GM19099 (cell line): ENCODE results near the gene COL15A1.

ENCODE experiments used
- POLR2A ChIP-seq: IDR thresholded peaks from 3 replicates; pipeline ENCODE4 v1.6.1; 2011; ENCODE audit warnings: low read depth; ENCODE audit not compliant: insufficient read length; ENCODE audit errors: extremely low read depth

Gene COL15A1

DNA sequence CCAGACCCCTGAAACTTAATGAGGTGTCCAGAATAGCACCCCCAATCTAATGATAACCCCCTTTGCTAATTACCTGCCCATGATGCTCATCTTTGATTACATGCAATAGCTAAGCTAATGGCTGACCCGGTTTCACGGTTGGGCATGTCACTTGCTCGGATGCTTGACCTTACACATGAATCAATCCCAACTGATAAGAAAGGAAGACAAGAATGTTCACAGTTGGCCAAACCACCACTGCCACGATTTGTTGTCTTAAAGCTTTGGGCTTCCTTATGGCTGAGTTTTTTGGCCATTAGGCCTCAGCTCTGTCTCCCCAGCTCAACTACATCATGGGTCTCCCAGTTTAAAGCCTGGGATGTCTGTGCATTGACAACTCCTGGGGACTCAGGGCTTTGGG, 108.1 kb downstream of the COL15A1 start:
- TF ChIP-seq POLR2A: no peak

DNA sequence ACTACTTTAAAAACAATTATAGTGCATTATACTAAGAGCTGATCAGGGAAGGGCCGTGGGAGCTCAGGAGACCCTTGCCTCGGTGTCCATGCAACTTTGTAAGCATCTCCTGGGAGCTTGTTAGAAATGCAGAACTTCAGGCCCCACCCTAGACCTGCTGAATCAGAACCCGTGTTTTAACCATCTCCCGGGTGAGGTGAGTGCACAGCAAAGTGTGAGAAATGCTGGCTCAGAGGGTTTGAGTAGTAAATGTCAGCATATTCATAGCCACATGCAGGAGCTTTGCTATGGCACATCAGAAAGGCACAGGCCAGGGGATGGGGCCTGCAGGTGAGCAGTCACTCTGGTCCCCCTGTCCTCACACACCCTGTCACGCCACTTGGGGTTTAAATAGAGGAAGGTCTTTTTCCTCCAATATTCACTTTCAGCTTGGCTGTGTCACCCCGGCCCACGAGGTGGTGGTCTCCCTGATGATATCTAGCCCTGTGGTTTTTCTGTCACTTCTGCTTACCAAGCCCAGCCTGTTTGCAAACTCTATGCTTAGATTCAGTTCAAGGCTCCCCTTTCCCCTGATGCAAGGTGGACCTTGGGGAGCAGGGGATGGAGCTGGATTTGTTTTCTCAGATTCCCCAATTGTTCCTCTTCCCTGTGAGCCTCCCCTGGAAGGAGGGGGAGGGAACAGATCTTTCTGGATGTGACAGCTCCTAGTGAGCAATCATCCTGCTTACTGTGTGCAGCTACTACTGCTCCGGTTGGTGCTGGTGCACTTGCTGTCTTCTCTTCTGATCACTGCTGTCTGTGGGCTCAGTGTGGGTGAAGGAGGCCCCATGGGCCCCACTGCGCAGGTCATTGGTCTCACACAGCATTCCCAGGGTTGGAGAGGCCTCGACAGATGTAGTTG, 109.4 kb downstream of the COL15A1 start:
- no peak for TF ChIP-seq POLR2A

DNA sequence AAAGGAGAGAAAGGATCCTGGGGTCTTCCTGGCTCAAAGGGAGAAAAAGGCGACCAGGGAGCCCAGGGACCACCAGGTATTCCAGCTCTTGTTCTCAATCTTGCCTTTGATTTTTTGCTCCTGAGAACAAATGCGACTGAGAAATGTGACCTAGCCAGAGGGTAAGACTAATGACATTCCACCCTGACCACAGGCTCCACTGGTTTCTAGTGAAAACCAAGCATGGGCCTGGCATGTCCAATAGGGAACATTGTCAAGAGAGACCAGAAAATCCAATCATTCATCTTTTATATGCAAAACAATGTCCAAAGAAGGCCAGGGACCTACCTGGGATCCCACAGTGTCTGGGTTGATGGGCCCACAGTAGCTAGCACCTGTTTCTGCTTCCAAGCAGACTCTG, 110.9 kb downstream of the COL15A1 start:
- TF ChIP-seq POLR2A: no peak

DNA sequence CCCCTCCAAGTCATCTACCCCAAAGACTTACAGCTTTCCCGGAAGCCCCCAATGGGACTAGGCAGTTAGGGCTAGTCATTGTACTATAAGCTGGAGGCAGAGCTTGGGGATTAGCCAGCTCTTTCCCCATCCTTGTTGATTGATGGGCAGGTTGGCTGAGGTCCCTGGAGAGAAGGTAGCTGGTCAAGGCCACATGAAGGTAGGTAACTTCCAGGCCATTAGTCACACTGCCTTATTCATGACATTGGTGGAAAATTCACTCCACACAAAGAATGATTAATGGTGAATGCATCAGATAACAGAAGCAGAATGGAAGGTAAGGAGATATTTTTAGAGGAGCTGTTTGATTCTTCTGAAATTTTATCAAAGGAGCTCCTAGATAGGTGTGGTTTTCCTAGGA, 111.7 kb downstream of the COL15A1 start:
- no peak for TF ChIP-seq POLR2A

DNA sequence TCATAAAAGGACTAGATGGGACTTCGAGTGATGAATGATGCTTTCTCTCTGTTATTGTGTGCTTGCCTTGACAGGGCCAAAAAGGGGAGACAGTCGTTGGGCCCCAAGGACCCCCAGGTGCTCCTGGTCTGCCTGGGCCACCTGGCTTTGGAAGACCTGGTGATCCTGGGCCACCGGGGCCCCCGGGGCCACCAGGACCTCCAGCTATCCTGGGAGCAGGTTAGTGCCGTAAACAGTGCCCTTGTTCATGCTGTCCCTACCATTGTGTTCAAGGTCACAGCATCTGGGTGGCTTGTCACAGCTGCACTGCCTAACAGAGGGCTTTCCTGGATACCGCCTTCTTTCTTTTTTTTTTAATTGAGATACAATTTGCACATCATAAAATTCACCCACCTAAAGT, 112.5 kb downstream of the COL15A1 start:
- no peak for TF ChIP-seq POLR2A

DNA sequence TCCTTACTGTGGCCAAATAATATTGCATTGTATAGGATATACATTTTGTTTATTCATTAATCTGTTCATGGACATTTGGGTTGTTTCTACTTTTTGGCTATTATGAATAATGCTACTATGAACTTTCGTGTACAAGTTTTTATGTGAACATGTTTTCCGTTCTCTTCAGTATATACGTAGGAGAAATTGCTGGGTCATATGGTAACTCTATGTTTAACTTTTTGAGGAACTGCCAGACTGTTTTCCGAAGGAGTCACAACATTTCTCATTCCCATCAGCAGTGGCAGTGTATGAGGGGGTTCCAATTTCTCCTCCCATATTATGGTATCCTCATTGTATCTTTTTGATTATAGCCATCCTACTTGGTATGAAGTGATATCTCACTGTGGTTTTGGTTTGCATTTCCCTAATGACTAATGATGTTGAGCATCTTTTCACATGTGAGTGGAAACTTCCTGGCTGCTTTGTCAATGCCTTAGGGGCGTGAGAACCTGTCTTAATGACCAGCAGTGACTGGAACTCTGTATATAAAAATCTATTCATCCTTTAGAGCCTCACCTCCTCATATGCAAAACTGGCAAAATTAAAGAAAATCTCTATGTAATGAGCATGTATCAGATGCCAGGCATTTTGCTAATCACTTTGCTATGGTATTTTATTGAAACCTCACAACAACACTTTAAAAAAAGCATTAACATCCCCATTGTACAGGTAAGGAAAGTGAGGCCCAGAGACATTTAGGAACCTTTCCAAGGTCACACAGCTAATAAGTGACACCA, 113.4 kb downstream of the COL15A1 start:
- TF ChIP-seq POLR2A: no peak

DNA sequence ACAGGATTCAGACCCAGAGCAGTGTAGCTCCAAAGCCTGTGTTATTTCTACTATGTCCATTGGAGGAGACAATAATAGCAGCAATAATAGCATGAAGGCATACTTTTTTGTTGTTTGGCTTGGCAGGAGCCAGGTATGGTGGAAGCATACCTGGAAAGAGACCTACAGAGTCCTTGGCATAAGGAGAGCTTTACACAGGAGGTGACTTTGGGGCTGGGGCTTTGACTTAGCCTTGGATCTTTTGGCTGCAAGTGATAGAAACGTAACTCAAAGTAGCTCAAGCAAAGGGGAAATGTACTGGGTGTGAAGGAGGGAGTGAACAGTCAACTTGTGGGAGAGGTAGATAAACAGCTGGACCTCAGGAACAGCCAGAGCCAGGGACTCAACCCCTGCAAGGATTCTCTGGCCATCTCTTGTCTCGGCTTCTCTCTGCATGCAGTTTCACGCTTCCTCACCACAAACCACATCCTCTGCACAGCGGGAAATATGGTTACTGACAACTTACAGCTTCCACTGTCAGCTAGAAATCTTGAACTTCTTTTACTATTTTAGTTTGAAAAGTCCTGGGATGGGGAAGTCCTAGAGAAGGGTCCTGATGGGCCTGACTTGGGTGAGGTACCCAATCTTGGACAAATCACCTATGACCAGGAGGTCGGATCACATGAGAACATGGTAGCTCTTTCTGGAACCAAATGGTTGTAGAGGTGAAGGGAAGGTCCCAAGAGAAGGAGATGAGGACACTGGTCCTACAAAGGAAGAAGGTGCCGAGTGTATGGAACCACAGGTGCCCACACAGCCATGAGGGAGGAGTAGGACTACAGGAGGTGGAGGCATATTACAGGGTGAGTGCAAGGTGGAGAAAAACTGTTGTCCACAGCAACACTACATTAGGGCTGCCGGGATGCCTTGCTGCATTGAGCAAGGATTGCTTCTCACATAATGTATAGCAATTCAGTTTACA, 114.2 kb downstream of the COL15A1 start:
- TF ChIP-seq POLR2A: no peak

DNA sequence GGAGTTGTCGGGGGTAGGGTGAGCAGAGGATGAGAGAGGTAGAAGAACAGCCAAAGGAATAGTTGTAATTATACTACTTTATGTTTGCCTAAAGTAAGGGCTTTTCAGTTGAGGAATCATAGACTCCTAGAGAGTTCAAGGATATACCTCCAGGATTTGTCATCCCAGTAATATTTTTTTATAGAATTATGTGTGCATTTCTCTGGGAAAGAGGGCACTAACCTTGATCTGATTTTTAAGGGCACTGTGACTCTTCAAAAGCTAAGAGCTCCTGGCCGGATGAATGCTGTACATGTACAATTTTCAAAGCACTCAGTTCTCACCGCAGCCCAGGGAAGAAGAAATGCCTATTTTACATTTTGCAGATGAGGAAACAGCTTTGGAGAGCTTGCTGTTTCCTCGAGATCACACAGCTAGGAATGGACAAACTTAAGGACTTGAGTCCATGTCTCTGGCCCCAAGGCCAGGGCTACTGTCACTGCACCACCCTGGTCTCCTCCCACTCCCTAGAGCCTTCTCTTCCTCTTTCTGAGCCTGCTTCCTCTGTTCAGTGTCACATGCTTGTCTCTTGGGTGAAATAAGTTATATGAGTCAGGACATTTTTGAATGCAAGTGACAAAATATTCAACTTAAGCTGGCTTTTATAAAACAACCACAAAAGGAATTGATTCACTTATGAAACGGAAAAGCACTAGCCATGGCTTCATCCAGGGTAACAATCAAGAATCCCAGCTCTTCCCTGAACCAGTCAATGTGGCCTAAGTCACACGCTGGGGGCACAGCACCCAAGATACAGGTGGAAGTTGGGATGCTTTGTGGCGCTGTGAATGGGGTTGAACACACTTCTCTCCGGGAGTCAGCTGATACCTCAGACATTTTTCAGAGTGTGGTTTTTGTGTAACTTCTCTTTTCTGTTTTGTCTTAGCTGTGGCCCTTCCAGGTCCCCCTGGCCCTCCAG, 115.5 kb downstream of the COL15A1 start:
- TF ChIP-seq POLR2A: no peak

DNA sequence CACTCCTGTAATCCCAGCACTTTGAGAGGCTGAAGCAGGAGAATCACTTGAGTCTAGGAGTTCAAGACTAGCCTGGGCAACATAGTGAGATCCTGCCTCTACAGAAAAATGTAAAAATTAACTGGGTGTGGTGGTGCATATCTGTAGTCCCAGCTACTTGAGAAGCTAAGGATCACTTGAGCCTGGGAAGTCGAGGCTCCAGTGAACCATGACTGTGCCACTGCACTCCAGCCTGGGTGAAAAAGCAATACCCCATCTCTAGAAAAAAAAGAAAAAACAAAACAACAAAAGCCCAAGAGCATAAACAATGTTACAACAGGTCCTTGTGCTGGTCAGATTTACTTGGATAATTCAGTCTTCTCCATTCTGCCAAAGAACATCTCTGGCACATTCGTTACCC, 116.9 kb downstream of the COL15A1 start:
- TF ChIP-seq POLR2A: no peak

DNA sequence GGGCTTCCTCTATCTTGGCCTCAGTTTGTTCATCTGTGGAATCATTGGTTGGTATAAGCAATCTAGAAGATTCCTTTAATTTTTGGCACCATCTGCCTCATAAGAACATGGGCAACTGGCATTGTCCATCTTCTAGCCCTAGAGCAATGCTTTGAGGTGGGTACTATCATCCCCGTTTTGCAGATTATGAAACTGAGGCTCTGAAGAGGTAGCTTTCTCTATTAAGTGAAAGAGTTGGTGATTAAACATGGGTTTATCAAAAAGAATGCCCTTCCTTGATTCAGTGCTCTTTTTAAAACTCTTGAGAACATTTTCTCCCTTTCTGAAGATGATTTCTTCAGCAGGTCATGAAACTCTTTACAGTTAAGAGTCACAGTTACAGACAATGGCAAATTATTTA, 118.8 kb downstream of the COL15A1 start:
- no peak for TF ChIP-seq POLR2A

DNA sequence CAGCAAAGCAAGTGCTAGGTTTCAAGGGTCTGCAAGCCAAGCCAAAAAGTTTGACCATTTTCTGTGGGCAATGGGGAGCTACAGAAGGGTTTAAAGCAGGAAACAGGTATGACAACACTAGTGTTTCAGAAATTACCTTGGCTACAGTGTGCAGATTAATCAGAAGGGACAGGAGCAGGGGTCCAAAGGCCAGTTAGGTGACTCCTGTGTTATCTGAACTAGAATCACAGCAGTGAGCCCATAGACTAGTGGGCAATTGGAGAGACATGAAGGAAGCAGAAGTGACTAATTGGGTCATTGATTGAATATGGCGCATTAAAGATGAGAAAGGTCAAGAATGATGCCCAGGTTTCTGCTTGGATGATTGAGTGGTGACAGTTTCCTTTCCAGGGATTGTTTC, 119.8 kb downstream of the COL15A1 start:
- TF ChIP-seq POLR2A: no peak

DNA sequence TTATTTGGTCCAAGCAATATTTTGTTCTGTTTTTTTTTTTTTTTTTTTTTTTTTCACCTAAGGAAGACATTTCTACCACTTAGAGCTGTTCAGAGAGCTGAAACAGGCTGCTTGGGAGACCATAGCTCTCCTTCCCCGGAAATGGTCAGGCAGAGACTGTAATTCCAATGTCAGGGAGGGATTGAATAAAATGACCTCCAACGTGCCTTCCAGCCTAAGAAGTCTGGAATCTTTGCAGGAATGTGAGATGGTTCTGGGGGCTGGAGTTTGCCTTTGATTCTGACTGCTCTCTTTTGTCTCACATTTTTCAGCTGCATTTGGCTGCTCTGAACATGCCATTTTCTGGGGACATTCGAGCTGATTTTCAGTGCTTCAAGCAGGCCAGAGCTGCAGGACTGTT, 122.9 kb downstream of the COL15A1 start:
- no peak for TF ChIP-seq POLR2A

DNA sequence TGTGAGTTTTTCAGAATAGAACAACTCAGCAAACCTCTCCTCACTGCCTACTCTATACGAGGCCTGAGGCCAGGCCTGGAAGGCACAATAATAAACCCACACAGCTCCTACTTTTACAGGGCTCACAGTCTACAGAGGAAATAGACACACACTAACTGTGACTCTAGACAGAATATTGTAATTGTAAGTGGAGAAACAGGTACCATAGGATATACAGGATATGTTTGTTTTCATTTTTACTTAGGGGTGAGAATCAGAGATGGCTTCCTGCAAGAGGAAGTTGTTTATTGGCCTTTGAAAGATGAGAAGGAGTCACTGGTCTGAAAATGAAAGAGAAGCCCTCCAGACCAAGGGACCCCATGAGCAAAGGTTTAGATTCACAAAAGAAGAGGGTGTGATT, 125.4 kb downstream of the COL15A1 start:
- no peak for TF ChIP-seq POLR2A

DNA sequence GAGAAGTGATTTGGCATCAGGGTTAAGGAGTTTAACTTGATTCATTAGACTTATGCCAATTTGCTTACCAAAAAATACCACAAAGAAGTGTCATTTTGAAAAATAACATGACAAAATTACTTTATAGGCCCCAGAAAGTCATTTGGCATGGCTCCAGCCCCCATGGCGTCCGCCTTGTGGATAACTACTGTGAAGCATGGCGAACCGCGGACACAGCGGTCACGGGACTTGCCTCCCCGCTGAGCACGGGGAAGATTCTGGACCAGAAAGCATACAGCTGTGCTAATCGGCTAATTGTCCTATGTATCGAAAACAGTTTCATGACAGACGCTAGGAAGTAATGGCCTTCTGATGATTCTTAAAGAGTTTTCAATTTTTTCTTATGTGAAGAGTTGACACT, 125.8 kb downstream of the COL15A1 start:
- TF ChIP-seq POLR2A: no peak
